Prostate gland (tissue), 2 donors: ENCODE results near the gene RPS15. TPM values are rescaled to one million over a fixed set of nuclear protein-coding genes. Genes with fewer than 3 reads are reported as not detected.

Experiments
- DNase-seq: peaks from one replicate; pipeline ENCODE4 v3.0.0-alpha.2; 2019; ENCODE audit warnings: low spot score
- H3K27ac ChIP-seq, 2 donors: fragments of 200-600 bp; sonication (generic); 2 replicates each; pipeline ENCODE4 v1.5.1; 2017 to 2019
- H3K27me3 ChIP-seq: fragments of 200-600 bp; sonication (generic); replicated peaks from 2 replicates; pipeline ENCODE4 v1.5.1; 2019; ENCODE audit not compliant: insufficient read depth
- H3K36me3 ChIP-seq, 2 donors: fragments of 200-600 bp; sonication (generic); 1 replicate in 1 of 2; 2 replicates in 1 of 2; pipeline versions ENCODE4 v1.5.1 to v1.8.1; 2017 to 2019
- H3K4me1 ChIP-seq: fragments of 200-600 bp; sonication (generic); replicated peaks from 2 replicates; pipeline ENCODE4 v1.5.1; 2019
- H3K4me3 ChIP-seq, 2 donors: fragments of 200-600 bp; sonication (generic); 2 replicates each; pipeline ENCODE4 v1.5.1; 2017 to 2019
- H3K9me3 ChIP-seq: fragments of 200-600 bp; sonication (generic); 2 replicates; pipeline ENCODE4 v1.5.1; 2017
- CTCF ChIP-seq, 4 experiments: fragments of 200-600 bp in 2 of 4; fragments of 450-650 bp in 2 of 4; sonication (generic) in 2 of 4; IDR thresholded peaks; 1 replicate in 3 of 4; 2 replicates in 1 of 4; pipeline ENCODE4 v1.5.1; 2016 to 2019; ENCODE audit warnings: antibody characterized with exemption in 4 of 4, mild to moderate bottlenecking in 2 of 4, moderate library complexity in 2 of 4
- POLR2A ChIP-seq: fragments of 450-650 bp; IDR thresholded peaks from one replicate; pipeline ENCODE4 v1.6.1; 2016; ENCODE audit warnings: antibody characterized with exemption, mild to moderate bottlenecking
- POLR2AphosphoS5 ChIP-seq: sonication (generic); formaldehyde crosslinking; IDR thresholded peaks from one replicate; pipeline ENCODE4 v1.6.1; 2017; ENCODE audit warnings: antibody characterized with exemption
- WGBS: methylation state at CpG from one replicate; pipeline ENCODE4 v1.1.5; 2018; 5-methylcytosine and 5-hydroxymethylcytosine counted together
- intact Hi-C: fragments of 100-400 bp; cut with DNase I; formaldehyde crosslinking; loops from one replicate; pipeline ENCODE4 v1.14.2; 2022
- total RNA-seq, 2 donors: library from RNA; depleted of rRNA; stranded (reverse); fragments of >200 nt; gene quantifications; one replicate each; pipeline ENCODE4 v1.1.0, GENCODE V29; 2016

Gene RPS15
- total RNA-seq, 2 donors from 2014 or later = 3,102 to 5,853 TPM

DNA sequence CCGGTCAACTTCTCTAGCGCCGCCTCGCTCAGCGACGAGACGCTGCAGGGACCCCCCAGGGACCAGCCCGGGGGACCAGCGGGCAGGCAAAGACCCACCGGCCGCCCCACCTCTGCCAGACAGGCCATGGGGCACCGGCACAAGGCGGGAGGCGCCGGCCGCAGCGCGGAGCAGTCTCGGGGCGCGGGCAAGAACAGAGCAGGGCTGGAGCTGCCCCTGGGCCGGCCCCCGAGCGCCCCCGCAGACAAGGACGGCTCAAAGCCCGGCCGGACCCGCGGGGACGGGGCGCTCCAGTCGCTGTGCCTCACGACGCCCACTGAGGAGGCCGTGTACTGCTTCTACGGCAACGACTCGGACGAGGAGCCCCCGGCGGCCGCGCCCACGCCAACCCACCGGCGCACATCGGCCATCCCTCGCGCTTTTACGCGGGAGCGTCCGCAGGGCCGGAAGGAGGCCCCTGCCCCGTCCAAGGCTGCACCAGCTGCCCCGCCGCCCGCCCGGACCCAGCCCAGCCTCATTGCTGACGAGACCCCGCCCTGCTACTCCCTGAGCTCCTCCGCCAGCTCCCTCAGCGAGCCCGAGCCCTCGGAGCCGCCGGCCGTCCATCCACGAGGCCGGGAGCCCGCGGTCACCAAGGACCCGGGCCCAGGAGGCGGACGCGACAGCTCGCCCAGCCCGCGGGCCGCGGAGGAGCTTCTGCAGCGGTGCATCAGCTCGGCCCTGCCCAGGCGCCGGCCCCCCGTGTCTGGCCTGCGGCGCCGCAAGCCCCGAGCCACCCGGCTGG lies 29.5 kb downstream of the RPS15 start:
- no peaks in the 10 kb centered on the region for H3K9me3 ChIP-seq
- no peak for DNase-seq
- no peak overlapping the region for H3K4me3 ChIP-seq
- WGBS = 12% methylated on average over 48 of the region's 92 CpGs
- H3K4me1 ChIP-seq = peaks cover 22% of the 10 kb centered on the region
- peaks cover 36% of the 10 kb centered on the region for H3K27me3 ChIP-seq
- TF ChIP-seq POLR2A = no peak
- intact Hi-C loops = no loop called here
- no peak overlapping the region for H3K27ac ChIP-seq
- H3K36me3 ChIP-seq = no peaks in the 10 kb centered on the region

DNA sequence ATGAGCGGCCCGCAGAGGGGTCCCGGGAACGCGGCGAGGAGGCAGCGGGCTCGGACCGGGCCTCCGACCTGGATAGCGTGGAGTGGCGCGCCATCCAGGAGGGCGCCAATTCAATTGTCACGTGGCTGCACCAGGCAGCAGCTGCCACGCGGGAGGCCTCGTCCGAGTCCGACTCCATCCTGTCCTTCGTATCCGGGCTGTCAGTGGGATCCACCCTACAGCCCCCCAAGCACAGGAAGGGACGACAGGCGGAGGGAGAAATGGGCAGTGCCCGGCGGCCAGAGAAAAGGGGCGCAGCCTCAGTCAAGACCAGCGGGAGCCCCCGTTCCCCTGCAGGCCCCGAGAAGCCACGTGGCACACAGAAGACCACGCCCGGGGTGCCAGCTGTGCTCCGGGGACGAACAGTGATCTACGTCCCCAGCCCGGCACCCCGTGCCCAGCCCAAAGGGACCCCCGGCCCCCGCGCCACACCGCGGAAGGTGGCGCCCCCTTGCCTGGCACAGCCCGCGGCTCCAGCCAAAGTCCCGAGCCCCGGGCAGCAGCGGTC lies 30.2 kb downstream of the RPS15 start:
- DNase-seq = no peak
- Histone ChIP-seq H3K27ac (no peak overlapping the region), H3K9me3 (no peaks in the 10 kb centered on the region), H3K4me3 (peak overlapping the region in 1 of 2 donors; percentile 8), H3K36me3 (no peaks in the 10 kb centered on the region), H3K27me3 (peaks cover 38% of the 10 kb centered on the region), H3K4me1 (peaks cover 22% of the 10 kb centered on the region)
- intact Hi-C loops = no loop called here
- WGBS = 14% methylated on average over 41 of the region's 49 CpGs
- TF ChIP-seq CTCF (IDR thresholded peaks at IDR 0.05) (no peak), POLR2AphosphoS5 (no peak), POLR2A (no peak)

DNA sequence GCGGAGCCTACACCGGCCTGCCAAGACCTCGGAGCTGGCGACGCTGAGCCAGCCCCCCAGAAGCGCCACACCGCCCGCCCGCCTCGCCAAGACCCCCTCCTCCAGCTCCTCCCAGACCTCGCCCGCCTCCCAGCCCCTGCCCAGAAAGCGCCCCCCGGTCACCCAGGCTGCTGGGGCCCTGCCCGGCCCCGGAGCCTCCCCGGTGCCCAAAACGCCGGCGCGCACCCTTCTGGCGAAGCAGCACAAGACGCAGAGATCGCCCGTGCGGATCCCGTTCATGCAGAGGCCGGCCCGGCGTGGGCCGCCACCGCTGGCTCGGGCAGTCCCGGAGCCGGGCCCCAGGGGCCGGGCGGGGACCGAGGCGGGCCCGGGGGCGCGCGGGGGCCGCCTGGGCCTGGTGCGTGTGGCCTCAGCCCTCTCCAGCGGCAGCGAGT lies 30.6 kb downstream of the RPS15 start:
- intact Hi-C loops = no loop called here
- Histone ChIP-seq H3K4me3 (peak overlapping the region; percentile 4 to 8), H3K27me3 (peaks cover 38% of the 10 kb centered on the region)

GRCh38 chr19:1469255-1470054 lies 31.3 kb downstream of the RPS15 start:
- Histone ChIP-seq H3K27ac (no peak overlapping the region), H3K9me3 (no peaks in the 10 kb centered on the region), H3K27me3 (peaks cover 38% of the 10 kb centered on the region), H3K4me1 (peaks cover 22% of the 10 kb centered on the region), H3K36me3 (no peaks in the 10 kb centered on the region), H3K4me3 (peak overlapping the region; percentile 4 to 19)
- TF ChIP-seq CTCF (IDR thresholded peaks at IDR 0.05) (no peak), POLR2A (no peak), POLR2AphosphoS5 (no peak)
- intact Hi-C loops = no loop called here
- no peak for DNase-seq
- WGBS = 8% methylated on average over 81 of the region's 117 CpGs

More for the DNA sequence above, 30.6 kb downstream of the RPS15 start:
- TF ChIP-seq POLR2A = no peak
- TF ChIP-seq CTCF (IDR thresholded peaks at IDR 0.05) = no peak
- TF ChIP-seq POLR2AphosphoS5 = no peak
- H3K27ac ChIP-seq = no peak overlapping the region
- DNase-seq = no peak
- 2% methylated on average over 30 of the region's 47 CpGs for WGBS
- H3K36me3 ChIP-seq = no peaks in the 10 kb centered on the region
- H3K4me1 ChIP-seq = peaks cover 22% of the 10 kb centered on the region
- H3K9me3 ChIP-seq = no peaks in the 10 kb centered on the region

- H3K4me3 ChIP-seq = peak overlapping the region in 1 of 2 donors; percentile 19
- DNase-seq = no peak
- H3K9me3 ChIP-seq = no peaks in the 10 kb centered on the region
- no peak for TF ChIP-seq POLR2AphosphoS5
- TF ChIP-seq CTCF (IDR thresholded peaks at IDR 0.05) = no peak
- no peak for TF ChIP-seq POLR2A
- H3K4me1 ChIP-seq = peaks cover 22% of the 10 kb centered on the region
- no peaks in the 10 kb centered on the region for H3K36me3 ChIP-seq
- no peak overlapping the region for H3K27ac ChIP-seq
- peaks cover 38% of the 10 kb centered on the region for H3K27me3 ChIP-seq
- intact Hi-C loops = no loop called here
- WGBS = 3% methylated on average over 5 of the region's 22 CpGs
Observed at GRCh38 chr19:1470055-1470304, 31.8 kb downstream of the RPS15 start.
